ENCODE measurements around the gene ZNF697.

DNA sequence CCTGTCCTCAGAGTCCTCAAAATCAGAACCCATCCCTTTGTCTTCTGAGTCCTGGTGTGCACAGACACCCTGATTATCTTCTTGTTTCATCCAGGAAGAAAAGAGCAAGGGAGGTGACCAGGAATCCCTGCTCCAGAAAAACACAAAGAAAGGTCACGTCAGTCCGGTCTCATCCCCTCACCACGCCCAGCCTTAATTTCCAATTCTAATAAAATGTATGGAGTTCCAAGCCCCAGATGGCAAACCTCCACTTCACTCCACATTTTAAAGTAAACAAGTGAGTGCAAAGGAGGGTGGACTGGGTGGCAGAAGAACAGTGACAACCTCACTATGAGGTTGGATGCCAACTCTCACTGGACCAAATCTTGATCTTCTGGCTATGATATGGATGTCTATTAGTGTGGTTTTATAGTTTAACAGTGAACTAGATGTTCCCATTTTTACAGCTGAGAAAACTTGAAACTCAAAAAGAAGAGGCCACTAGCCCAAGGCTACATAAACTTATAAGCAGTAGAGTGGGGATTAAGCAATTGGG lies 22.0 kb downstream of the ZNF697 start:
- TF ChIP-seq, protein P1, sequence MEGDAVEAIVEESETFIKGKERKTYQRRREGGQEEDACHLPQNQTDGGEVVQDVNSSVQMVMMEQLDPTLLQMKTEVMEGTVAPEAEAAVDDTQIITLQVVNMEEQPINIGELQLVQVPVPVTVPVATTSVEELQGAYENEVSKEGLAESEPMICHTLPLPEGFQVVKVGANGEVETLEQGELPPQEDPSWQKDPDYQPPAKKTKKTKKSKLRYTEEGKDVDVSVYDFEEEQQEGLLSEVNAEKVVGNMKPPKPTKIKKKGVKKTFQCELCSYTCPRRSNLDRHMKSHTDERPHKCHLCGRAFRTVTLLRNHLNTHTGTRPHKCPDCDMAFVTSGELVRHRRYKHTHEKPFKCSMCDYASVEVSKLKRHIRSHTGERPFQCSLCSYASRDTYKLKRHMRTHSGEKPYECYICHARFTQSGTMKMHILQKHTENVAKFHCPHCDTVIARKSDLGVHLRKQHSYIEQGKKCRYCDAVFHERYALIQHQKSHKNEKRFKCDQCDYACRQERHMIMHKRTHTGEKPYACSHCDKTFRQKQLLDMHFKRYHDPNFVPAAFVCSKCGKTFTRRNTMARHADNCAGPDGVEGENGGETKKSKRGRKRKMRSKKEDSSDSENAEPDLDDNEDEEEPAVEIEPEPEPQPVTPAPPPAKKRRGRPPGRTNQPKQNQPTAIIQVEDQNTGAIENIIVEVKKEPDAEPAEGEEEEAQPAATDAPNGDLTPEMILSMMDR (IDR thresholded peaks at IDR 0.05) = no peak
- no peak for TF ChIP-seq POLR2A (IDR thresholded peaks at IDR 0.05)
